Measurements from ENCODE around the gene YEATS2.
"Not testable (repeated sequence)": the region's sequence is repeated elsewhere in the genome, so short reads cannot be mapped to it uniquely, and the experiment has no call there.

The YEATS2 gene

DNA sequence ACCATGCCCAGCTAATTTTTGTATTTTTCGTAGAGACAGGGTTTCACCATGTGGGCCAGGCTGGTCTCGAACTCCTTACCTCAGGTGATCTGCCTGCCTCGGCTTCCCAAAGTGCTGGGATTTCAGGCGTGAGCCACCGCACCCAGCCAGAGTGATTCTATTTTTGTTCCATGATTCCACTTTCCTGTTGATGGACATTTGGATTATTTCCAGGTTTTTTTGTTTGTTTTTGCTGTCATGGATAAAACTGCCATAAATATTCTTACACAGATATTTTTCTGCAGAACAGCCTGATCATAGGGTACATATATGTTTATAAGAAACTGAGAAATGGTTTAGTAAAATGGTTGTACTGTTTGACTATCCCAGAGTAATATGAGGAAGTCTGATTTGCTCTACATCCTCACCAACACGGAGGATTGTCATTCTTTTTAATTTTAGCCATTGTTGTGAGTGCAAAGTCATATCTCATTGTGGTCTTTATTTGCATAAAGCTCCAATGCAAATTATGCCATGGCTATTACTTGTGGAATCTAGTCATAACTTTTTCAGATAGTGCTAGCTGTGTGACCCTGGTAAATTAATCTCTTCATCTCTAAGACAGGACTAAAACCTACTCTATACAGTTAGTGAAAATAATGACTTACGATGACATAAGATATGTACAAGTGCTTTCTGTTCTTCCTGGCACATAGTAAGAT is 85.1 kb downstream of the YEATS2 start:
- Histone ChIP-seq H3K4me1 (ENCODE audit: insufficient read depth, low read length) (no peaks in the 10 kb centered on the region), H3K9ac (ENCODE audit: low read depth, low read length) (no peak overlapping the region), H3K27ac (ENCODE audit: low read length) (no peak overlapping the region), H3K4me3 (ENCODE audit: low read length) (no peak overlapping the region), H3K9me3 (ENCODE audit: insufficient read depth, low read depth, low read length) (no peaks in the 10 kb centered on the region), H3K27me3 (ENCODE audit: insufficient read depth, low read length) (no peaks in the 10 kb centered on the region), H3K36me3 (ENCODE audit: insufficient read depth, low read depth, low read length) (peaks cover 92% of the 10 kb centered on the region)

DNA sequence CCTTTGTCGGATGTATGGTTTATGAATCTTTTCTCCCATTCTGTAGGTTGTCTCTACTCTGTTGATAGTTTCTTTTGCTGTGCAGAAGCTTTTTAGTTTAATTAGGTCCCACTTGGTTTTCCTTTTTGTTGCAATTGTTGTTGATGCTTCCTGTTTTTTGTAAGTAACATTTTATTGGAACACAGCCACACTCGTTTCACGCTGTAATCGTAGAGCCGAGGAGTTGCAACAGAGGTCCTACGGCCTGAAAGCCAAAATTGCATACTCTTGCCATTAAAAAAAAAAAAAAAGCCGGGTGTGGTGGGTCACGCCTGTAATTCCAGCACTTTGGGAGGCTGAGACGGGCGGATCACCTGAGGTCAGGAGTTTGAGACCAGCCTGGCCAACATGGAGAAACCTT is 86.9 kb downstream of the YEATS2 start:
- H3K4me3 ChIP-seq (ENCODE audit: low read length); H3K27me3 ChIP-seq (ENCODE audit: insufficient read depth, low read length); H3K27ac ChIP-seq (ENCODE audit: low read length); H3K9me3 ChIP-seq (ENCODE audit: insufficient read depth, low read depth, low read length); H3K9ac ChIP-seq (ENCODE audit: low read depth, low read length); H3K4me1 ChIP-seq (ENCODE audit: insufficient read depth, low read length): not testable (repeated sequence)
- peaks cover 90% of the 10 kb centered on the region for H3K36me3 ChIP-seq (ENCODE audit: insufficient read depth, low read depth, low read length)

DNA sequence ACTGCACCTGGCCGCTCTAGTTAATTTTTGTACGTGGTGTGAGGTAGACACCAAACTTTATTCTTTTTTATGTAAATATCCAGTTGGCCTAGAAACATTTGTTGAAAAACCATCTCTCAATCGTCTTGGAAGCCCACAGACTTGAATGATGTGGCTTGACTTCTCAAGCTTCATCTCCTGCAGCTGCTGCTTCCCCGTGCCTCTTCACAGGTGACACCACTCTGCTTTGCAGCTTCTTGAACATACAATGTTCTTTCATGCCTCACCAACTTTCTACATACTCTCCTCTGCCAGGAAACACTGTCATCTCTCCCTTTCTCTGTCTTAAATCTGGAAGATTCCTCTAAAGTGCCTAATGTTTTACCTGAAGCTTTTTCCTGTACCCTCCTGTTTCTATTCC is 92.2 kb downstream of the YEATS2 start:
- no peak overlapping the region for H3K9ac ChIP-seq (ENCODE audit: low read depth, low read length)
- peaks cover 93% of the 10 kb centered on the region for H3K36me3 ChIP-seq (ENCODE audit: insufficient read depth, low read depth, low read length)
- no peak overlapping the region for H3K27ac ChIP-seq (ENCODE audit: low read length)
- H3K9me3 ChIP-seq (ENCODE audit: insufficient read depth, low read depth, low read length) = no peaks in the 10 kb centered on the region
- H3K4me3 ChIP-seq (ENCODE audit: low read length) = no peak overlapping the region
- no peaks in the 10 kb centered on the region for H3K27me3 ChIP-seq (ENCODE audit: insufficient read depth, low read length)
- no peaks in the 10 kb centered on the region for H3K4me1 ChIP-seq (ENCODE audit: insufficient read depth, low read length)

DNA sequence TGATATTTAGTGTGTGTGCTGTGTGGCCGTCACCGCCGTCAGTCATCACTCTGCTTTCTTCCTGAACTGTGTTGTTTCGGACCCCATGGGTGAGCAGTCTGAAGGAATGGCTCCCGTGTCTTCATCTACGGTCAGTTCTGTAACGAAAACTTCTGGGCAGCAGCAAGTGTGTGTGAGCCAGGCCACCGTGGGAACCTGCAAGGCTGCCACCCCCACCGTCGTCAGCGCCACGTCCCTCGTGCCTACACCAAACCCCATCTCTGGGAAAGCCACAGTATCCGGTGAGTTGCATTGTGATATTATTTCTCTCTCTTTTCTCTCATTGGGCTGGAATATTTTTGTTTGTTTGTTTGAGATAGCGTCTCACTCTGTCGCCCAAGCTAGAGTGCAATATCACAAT is 93.1 kb downstream of the YEATS2 start:
- H3K4me1 ChIP-seq (ENCODE audit: insufficient read depth, low read length) = no peaks in the 10 kb centered on the region
- no peak overlapping the region for H3K4me3 ChIP-seq (ENCODE audit: low read length)
- H3K9ac ChIP-seq (ENCODE audit: low read depth, low read length) = no peak overlapping the region

DNA sequence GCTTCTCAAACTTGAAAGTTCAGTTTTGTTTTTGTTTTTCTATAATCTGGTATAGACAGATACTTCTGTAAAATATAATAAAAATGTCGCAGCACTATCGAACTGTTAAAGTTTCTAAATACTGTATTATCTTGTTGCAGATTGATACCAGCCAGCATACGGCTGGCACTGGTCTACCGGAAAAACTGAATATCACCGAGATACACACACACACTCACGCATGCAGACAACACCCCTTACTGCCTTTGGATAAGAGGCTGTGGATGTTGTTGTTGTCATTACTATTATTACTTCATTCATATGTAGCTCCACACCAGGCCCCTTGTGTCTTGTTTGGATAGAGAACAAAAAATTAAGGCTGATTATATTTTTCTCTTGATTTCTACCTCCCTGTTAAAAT is 95.4 kb downstream of the YEATS2 start:
- Histone ChIP-seq H3K36me3 (ENCODE audit: insufficient read depth, low read depth, low read length) (peaks cover 87% of the 10 kb centered on the region), H3K4me3 (ENCODE audit: low read length) (no peak overlapping the region), H3K9me3 (ENCODE audit: insufficient read depth, low read depth, low read length) (no peaks in the 10 kb centered on the region), H3K9ac (ENCODE audit: low read depth, low read length) (no peak overlapping the region), H3K27ac (ENCODE audit: low read length) (no peak overlapping the region), H3K27me3 (ENCODE audit: insufficient read depth, low read length) (no peaks in the 10 kb centered on the region), H3K4me1 (ENCODE audit: insufficient read depth, low read length) (no peaks in the 10 kb centered on the region)

More for the DNA sequence above, 93.1 kb downstream of the YEATS2 start:
- no peak overlapping the region for H3K27ac ChIP-seq (ENCODE audit: low read length)
- peaks cover 94% of the 10 kb centered on the region for H3K36me3 ChIP-seq (ENCODE audit: insufficient read depth, low read depth, low read length)
- no peaks in the 10 kb centered on the region for H3K27me3 ChIP-seq (ENCODE audit: insufficient read depth, low read length)
- H3K9me3 ChIP-seq (ENCODE audit: insufficient read depth, low read depth, low read length) = no peaks in the 10 kb centered on the region

DNA sequence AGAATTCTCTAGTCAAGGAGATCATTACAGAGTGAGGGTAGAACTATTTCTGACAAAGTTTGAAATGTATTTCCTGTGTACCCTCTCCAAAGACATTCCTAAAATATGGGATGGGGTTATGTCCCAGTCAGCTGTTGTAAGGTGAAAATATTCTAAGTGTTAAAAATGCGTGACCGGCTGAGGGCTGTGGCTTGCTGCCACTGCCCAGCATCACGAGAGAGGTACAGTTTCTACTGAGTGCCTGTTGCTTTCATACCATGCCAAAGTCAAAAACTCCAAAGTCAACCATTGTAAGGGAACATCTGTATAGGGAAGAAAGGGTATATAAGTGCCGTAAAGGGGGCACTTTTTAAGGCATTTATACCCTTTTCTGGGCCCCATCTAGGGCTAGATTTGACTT is 96.9 kb downstream of the YEATS2 start:
- Histone ChIP-seq H3K36me3 (ENCODE audit: insufficient read depth, low read depth, low read length) (peaks cover 88% of the 10 kb centered on the region), H3K4me1 (ENCODE audit: insufficient read depth, low read length) (no peaks in the 10 kb centered on the region), H3K27me3 (ENCODE audit: insufficient read depth, low read length) (no peaks in the 10 kb centered on the region), H3K4me3 (ENCODE audit: low read length) (no peak overlapping the region), H3K9ac (ENCODE audit: low read depth, low read length) (no peak overlapping the region), H3K27ac (ENCODE audit: low read length) (no peak overlapping the region), H3K9me3 (ENCODE audit: insufficient read depth, low read depth, low read length) (no peaks in the 10 kb centered on the region)

DNA sequence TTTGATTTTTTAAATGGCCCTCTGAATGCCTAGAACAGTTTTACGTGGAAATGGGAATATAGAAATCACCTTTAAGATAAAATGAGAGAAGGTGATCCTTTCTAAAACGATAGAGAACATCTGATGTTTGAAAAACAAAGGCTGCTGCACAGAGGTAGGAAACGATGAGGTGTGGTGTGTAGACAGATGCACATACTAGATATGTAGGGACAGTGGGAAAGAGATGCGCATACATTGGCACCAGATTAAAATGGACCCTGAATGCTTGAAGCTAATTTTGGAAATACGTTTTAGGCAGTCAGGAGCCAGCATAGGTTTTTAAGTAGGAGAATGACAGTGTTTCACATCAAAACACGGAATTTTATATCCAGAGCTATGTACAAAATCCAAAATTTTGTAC is 98.8 kb downstream of the YEATS2 start:
- no peaks in the 10 kb centered on the region for H3K4me1 ChIP-seq (ENCODE audit: insufficient read depth, low read length)
- H3K9me3 ChIP-seq (ENCODE audit: insufficient read depth, low read depth, low read length) = no peaks in the 10 kb centered on the region
- no peak overlapping the region for H3K4me3 ChIP-seq (ENCODE audit: low read length)
- H3K27me3 ChIP-seq (ENCODE audit: insufficient read depth, low read length) = no peaks in the 10 kb centered on the region
- H3K36me3 ChIP-seq (ENCODE audit: insufficient read depth, low read depth, low read length) = peaks cover 87% of the 10 kb centered on the region
- no peak overlapping the region for H3K9ac ChIP-seq (ENCODE audit: low read depth, low read length)
- H3K27ac ChIP-seq (ENCODE audit: low read length) = no peak overlapping the region

DNA sequence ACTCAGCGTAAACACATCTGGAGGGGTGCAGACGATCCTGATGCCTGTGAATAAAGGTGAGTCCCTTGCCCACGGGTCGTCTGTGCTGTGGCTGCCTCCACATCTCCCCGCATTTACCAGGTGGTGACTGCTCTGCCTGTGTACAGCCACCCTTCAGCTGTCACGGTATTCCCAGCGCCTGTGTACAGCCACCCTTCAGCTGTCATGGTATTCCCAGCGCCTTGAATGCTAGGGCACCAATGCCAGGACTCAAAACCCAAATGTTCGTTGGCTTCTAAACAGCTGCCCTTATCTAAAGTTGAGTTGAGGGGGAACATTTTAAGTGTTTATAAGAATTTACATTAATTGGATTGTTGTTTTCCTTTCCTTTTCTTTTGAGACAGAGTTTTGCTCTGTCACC is 100.4 kb downstream of the YEATS2 start:
- H3K36me3 ChIP-seq (ENCODE audit: insufficient read depth, low read depth, low read length) = peaks cover 87% of the 10 kb centered on the region
- no peak overlapping the region for H3K4me3 ChIP-seq (ENCODE audit: low read length)
- no peaks in the 10 kb centered on the region for H3K27me3 ChIP-seq (ENCODE audit: insufficient read depth, low read length)
- H3K9ac ChIP-seq (ENCODE audit: low read depth, low read length) = no peak overlapping the region
- H3K9me3 ChIP-seq (ENCODE audit: insufficient read depth, low read depth, low read length) = no peaks in the 10 kb centered on the region
- no peak overlapping the region for H3K27ac ChIP-seq (ENCODE audit: low read length)
- H3K4me1 ChIP-seq (ENCODE audit: insufficient read depth, low read length) = no peaks in the 10 kb centered on the region

DNA sequence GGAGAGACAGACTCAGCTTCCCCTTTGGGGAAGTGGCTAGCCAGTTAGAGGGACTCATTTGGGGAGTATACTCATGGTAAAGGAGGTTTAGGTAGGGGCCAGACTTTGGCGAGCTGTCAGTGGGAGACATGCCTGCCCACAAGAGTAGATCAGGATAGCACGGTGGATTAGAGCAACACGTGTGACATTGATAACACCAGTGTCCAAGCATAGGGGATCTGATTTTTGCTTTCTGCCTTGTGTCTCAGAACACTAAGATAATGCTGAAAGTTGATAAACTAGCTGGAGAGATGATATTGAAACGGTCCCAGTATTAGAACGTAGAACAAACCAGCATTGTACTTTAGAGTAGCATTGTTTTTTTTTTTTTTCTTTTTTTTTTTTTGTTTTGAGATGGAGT is 101.9 kb downstream of the YEATS2 start:
- no peaks in the 10 kb centered on the region for H3K27me3 ChIP-seq (ENCODE audit: insufficient read depth, low read length)
- no peaks in the 10 kb centered on the region for H3K9me3 ChIP-seq (ENCODE audit: insufficient read depth, low read depth, low read length)
- H3K27ac ChIP-seq (ENCODE audit: low read length) = no peak overlapping the region
- H3K4me3 ChIP-seq (ENCODE audit: low read length) = no peak overlapping the region
- H3K9ac ChIP-seq (ENCODE audit: low read depth, low read length) = no peak overlapping the region
- H3K36me3 ChIP-seq (ENCODE audit: insufficient read depth, low read depth, low read length) = peaks cover 87% of the 10 kb centered on the region
- H3K4me1 ChIP-seq (ENCODE audit: insufficient read depth, low read length) = no peaks in the 10 kb centered on the region

DNA sequence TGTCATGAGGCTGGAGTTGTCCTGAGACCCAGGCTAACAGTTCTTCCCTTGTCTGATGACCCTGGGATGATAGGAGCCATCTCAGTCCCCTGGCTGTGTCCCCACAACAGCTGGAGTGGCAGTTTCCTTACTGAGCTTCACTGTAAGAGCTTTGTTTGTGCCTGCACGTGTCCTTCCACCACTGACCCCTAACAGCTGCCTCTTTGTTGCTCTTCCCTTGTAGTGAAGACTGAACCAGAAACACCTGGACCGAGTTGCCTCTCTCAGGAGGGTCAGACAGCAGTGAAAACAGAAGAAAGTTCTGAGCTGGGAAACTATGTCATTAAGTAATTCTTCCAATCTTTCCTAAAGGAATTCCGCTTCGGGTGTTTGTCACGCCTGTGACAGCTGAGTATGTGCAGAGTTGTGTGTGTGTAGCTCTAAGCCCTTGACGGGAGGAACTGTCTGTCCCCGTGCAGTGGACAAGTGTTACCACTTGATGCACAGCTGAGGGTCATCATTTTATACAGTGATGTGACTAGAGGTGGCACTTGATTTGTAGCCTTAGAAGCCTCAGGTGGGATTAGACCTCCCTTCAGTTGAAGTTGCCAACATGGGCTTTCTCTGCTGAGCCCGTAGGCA is 102.8 kb downstream of the YEATS2 start:
- H3K4me3 ChIP-seq (ENCODE audit: low read length) = no peak overlapping the region
- peaks cover 89% of the 10 kb centered on the region for H3K36me3 ChIP-seq (ENCODE audit: insufficient read depth, low read depth, low read length)
- H3K9me3 ChIP-seq (ENCODE audit: insufficient read depth, low read depth, low read length) = no peaks in the 10 kb centered on the region
- H3K27me3 ChIP-seq (ENCODE audit: insufficient read depth, low read length) = no peaks in the 10 kb centered on the region
- H3K4me1 ChIP-seq (ENCODE audit: insufficient read depth, low read length) = no peaks in the 10 kb centered on the region
- no peak overlapping the region for H3K27ac ChIP-seq (ENCODE audit: low read length)
- no peak overlapping the region for H3K9ac ChIP-seq (ENCODE audit: low read depth, low read length)

DNA sequence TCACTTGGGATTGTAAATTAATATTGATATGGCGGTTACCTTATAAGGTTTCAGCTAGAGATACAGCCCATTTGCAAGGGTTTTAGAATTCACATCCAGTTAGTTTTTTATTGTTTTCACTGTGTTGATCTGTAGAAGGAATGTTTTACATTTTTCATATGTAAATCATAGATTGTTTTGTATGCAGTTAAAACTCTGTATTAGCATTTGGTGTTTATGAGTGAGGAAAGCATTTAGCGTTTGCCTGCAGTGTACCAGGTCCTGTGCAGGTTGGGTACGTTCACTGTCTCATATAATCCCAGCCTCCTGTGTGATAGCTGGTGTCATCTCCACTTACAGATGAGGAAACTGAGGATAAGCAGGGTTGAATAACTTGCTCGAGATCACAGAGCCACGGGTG is 104.0 kb downstream of the YEATS2 start:
- no peaks in the 10 kb centered on the region for H3K27me3 ChIP-seq (ENCODE audit: insufficient read depth, low read length)
- H3K9me3 ChIP-seq (ENCODE audit: insufficient read depth, low read depth, low read length) = no peaks in the 10 kb centered on the region
- H3K9ac ChIP-seq (ENCODE audit: low read depth, low read length) = no peak overlapping the region
- H3K4me3 ChIP-seq (ENCODE audit: low read length) = no peak overlapping the region
- H3K4me1 ChIP-seq (ENCODE audit: insufficient read depth, low read length) = no peaks in the 10 kb centered on the region
- no peak overlapping the region for H3K27ac ChIP-seq (ENCODE audit: low read length)
- H3K36me3 ChIP-seq (ENCODE audit: insufficient read depth, low read depth, low read length) = peaks cover 93% of the 10 kb centered on the region

DNA sequence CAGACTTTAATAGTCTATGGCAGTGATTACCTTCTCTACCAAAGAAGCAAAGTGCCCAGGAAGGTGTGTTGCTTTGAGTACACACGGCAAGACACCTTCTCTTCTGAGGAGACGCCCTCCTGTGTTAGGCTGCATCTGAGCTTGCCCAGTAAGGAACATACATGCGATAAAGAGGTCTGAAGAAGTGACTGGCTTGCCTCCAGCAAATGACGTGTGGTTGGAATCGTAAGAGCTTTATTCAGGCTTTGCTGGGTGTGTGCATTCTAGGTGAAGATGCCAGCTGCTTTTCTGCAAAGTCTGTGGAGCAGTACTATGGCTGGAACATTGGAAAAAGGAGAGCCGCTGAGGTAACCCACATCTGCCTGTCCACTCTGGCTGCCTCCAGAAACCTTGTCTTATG is 105.4 kb downstream of the YEATS2 start:
- H3K9me3 ChIP-seq (ENCODE audit: insufficient read depth, low read depth, low read length) = no peaks in the 10 kb centered on the region
- H3K9ac ChIP-seq (ENCODE audit: low read depth, low read length) = no peak overlapping the region
- no peaks in the 10 kb centered on the region for H3K4me1 ChIP-seq (ENCODE audit: insufficient read depth, low read length)
- H3K27ac ChIP-seq (ENCODE audit: low read length) = no peak overlapping the region
- H3K27me3 ChIP-seq (ENCODE audit: insufficient read depth, low read length) = no peaks in the 10 kb centered on the region
- H3K36me3 ChIP-seq (ENCODE audit: insufficient read depth, low read depth, low read length) = peaks cover 98% of the 10 kb centered on the region
- no peak overlapping the region for H3K4me3 ChIP-seq (ENCODE audit: low read length)

Measured in iPS-20b (cell line).